HG03159 (cell line): ENCODE results near the gene CANX.

Source experiments
- ATAC-seq: cut with Tn5 transposase; IDR thresholded peaks from one replicate; pipeline ENCODE4 v1.9.1; 2021; ENCODE audit warnings: mild to moderate bottlenecking, moderate library complexity; ENCODE audit not compliant: unreplicated experiment

The CANX gene

DNA sequence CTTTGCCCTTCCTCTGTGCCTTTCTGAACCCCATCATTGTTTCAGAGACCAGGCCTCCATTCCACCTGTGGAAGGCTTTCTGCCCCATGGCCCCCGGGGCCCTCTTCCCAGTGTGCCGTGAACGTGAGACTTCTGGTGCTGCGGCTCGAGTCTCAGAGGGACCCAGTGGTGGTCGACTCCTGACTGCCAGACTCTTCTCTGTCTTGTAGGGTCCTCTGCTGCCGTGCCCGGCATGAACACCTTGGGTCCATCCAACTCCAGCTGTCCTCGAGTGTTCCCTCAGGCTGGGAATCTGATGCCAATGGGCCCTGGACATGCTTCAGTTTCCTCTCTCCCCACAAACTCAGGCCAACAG lies 74.9 kb downstream of the CANX start:
- ATAC-seq, result no peak

DNA sequence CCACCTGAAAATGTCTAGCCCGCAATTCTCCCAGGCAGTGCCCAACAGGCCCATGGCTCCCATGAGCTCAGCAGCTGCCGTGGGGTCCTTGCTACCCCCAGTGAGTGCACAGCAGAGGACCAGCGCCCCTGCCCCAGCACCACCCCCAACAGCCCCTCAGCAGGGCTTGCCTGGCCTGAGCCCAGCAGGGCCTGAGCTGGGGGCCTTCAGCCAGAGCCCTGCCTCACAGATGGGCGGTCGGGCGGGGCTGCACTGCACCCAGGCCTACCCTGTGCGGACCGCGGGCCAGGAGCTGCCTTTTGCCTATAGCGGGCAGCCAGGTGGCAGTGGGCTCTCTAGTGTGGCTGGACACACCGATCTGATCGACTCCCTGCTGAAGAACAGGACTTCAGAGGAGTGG lies 75.7 kb downstream of the CANX start:
- no peak for ATAC-seq

DNA sequence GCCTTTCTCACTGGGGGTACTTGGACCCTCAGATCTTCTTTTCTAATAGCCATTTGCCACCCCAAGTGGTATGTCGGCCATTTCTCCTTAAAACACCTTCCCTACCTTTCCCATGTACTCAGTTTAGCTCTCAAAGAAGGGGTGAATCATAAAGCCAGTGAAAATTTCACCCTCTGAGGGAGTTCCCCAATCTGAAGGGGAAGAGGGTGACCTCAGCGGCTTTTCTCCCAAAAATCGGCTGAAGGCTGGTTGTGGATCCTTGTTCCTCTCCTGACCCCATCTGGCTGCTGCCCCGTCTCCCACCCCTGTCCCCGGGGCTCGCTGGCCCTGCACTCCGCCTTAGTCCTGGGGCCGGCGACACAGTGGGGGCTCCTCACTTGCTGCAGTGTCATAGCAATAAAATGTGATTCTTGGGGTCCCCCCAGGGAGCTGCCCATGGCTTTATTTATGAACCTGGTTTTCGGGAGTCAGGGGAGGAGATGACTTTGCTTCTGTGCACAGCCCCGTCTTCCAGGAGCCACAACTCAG lies 77.7 kb downstream of the CANX start:
- ATAC-seq, result no peak

- no peak for ATAC-seq
Observed at GRCh38 chr5:179777456-179777855, 78.7 kb downstream of the CANX start.

DNA sequence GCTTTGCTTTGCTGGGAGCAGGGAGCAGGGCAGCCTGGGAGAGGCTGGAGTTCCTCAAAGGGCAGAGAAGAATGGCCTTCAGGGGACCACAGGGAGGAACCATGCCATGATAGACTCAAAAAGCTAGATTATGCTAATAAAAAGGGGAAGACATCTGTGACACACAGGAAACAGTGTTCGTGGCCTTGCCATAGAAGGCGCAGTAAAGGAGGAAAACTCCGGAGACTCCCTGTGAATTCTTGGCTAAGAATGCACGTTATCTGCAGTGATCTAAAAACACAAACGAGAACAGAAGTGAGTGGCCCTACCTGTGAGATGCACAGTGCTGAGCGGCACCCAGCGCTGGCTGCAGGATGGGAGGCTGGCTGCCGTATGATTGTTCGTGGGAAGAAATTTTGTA lies 79.1 kb downstream of the CANX start:
- ATAC-seq, result no peak

DNA sequence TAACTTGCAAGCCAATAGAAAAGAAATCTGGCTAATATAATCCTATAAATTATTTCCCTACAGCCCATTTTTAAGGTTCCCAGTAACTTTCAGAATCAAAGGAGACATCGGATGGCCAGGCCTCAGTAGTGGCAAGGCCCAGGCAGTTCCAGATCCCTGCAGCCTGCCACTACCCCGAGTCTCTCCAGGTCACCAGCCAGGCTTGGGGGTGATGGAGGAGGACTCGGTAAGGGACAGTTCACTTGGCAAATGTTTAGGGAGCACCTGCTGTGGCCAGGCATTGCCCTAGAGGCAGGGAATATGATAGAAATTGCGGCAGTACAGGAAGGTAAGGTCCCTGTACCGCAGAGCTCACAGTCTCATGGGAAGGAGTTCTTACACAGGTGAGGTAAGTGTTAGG lies 79.8 kb downstream of the CANX start:
- no peak for ATAC-seq

- ATAC-seq, result no peak
Observed at GRCh38 chr5:179779826-179780225, 81.1 kb downstream of the CANX start.

- ATAC-seq, result no peak
Observed at GRCh38 chr5:179780362-179780761, 81.6 kb downstream of the CANX start.
